ENCODE results near the gene ADNP2.
A peak's percentile ranks its signal among the peaks of the same experiment; 100 is the strongest.

ADNP2 gene, protein sequence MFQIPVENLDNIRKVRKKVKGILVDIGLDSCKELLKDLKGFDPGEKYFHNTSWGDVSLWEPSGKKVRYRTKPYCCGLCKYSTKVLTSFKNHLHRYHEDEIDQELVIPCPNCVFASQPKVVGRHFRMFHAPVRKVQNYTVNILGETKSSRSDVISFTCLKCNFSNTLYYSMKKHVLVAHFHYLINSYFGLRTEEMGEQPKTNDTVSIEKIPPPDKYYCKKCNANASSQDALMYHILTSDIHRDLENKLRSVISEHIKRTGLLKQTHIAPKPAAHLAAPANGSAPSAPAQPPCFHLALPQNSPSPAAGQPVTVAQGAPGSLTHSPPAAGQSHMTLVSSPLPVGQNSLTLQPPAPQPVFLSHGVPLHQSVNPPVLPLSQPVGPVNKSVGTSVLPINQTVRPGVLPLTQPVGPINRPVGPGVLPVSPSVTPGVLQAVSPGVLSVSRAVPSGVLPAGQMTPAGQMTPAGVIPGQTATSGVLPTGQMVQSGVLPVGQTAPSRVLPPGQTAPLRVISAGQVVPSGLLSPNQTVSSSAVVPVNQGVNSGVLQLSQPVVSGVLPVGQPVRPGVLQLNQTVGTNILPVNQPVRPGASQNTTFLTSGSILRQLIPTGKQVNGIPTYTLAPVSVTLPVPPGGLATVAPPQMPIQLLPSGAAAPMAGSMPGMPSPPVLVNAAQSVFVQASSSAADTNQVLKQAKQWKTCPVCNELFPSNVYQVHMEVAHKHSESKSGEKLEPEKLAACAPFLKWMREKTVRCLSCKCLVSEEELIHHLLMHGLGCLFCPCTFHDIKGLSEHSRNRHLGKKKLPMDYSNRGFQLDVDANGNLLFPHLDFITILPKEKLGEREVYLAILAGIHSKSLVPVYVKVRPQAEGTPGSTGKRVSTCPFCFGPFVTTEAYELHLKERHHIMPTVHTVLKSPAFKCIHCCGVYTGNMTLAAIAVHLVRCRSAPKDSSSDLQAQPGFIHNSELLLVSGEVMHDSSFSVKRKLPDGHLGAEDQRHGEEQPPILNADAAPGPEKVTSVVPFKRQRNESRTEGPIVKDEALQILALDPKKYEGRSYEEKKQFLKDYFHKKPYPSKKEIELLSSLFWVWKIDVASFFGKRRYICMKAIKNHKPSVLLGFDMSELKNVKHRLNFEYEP

DNA sequence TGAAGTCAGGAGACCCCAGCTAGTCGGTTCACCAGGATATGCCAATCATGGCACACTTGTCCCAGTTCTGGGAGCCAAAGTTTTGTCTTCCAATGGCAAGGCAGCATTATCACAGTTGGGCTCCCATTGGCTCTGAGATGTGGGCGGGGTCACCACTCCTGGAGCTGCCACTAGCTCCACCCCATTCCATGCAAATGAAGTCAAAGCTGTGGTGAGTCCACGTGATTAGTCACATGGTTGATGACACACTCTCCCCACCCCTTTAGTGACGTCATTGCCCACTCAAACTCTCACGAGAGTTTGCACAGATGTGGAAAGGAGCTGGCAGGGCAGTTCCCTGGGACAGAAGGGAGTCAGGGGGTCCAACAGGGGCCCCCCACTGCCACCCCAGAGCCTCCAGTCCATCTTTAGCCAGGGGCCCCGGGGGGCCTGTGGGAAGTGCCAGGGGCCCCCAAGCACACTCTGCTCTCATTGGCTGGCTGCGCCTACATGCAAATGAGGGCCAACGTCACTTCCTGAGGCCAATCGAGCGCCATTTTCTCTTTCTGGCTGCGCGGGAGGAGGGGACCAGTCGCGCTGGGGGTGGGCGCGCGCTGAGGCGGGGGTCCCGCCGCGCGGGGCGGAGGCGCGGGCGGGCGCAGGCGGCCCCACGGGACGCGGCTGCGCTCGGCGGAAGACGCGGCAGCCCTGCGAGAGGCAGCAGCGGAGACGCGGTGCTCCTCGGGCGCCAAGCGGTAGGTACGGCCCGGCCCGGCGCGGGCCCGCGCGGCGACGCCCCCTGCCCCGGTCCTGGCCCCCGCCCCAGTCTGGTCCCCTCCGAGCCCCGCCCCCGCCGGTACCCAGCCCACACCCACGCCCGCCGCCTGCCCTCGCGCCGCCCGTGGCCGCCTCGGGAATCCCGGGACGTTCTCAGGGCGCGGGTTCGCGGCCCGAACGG is at the start of gene ADNP2:
ADNP2 (plus strand) TSS at position 524 of the 937 bp plus-strand sequence. CDS start 8,281 bp downstream, outside the sequence.
- peak; percentile 92 for DNase-seq

DNA sequence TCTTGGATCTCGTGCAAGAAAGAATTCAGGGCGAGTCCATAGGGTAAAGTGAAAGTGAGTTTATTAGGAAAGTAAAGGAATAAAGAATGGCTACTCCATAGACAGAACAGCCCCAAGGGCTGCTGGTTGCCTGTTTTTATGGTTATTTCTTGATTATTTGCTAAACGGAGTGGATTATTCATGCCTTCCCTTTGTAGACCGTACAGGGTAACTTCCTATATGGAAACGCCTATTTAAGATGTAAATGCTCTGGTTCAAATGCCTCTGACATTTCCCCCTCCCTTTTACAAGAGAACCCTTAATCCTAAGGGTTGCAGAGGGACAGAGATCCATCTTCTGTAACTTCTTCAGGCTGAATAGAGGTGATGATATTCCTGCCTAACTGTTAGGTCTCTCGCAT is 49.1 kb upstream of the ADNP2 start:
- DNase-seq = no peak

DNA sequence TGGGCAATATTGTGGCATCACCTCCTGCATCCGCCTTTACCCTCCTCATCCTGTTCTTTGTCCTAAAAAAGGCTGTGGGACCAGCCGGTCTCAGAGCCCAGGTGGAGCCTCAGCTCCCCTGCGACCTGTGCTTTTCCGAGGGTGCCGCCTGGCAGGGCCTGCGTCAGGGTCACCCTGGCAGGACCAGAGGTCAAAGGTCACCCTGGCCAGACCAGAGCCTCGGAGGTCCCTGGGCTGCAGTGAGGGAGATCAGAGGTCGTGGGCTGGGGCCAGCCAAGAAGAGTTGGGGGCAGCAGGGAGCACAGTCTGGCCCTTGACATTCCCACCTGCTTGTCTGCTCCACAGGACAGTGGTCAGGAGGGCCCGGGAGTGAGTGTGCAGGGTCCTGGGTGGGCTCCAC is 43.4 kb upstream of the ADNP2 start:
- DNase-seq = no peak

DNA sequence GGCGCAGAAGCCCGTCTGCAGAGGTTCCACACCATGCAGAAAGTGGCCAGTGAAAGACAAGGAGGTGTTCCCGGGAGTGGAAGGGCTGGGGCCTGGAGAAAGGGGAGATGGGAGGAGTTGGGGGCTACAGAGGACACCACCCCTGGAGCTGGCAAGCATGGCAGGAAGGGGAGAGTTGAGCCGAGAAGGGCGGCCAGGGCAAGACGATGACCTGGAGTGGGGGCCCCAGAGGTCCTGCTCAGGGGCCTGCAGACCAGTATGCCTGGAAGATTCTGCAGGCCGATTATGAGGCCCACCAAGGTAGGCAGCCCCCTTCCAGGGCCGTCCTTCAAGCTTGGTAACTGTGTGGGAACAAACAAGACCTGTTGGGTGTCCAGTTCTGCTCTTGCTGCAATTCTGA is 41.7 kb upstream of the ADNP2 start:
- DNase-seq = no peak

DNA sequence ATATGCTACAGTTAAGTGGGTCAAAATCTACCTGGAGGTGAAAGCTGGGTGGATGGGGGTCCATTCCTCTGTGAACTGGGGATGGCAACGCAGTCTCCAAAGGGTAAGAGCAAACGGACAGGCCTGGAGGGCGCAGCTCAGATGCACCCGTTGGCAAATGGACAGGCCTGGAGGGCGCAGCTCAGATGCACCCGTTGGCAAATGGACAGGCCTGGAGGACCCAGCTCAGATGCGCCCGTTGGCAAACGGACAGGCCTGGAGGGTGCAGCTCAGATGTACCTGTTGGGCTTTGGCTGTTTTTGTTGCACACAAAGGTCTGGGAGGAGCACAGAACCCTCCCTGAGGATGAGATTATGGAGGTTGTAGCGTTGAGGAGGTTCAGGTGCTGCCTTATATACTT is 41.2 kb upstream of the ADNP2 start:
- DNase-seq = no peak

DNA sequence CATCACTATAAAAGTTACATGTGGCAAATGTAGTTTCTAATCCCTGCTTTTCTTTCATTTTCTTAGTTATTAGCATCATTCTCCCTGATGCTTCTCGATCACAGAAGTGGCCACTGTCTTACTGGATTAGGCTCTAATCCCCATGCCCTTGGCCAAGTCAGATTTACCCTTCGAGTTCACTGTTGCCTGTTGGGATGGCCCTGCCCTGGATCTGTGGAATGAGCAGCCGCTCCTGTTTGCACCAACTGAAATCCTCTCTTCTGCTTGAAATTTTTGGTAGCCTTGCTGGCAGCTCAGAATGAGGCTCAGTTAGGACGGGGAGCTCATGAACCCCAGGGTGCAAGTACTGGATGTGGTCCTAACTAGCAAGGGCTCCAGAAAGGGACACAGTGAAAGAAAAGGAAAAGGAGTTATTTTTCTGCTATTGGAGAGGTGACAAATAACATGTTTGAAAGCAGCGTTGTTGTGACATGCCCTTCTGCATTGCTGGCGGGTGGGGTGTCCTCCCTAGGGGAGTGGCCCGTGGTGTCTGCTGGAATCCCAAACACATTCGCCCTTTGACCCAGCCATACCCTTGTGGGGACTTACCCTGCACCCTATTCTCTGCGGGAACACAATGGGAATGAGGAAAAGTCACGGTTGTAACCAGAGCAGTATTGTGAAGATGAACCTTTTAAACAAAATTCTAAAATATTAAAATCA is 40.3 kb upstream of the ADNP2 start:
- no peak for DNase-seq

DNA sequence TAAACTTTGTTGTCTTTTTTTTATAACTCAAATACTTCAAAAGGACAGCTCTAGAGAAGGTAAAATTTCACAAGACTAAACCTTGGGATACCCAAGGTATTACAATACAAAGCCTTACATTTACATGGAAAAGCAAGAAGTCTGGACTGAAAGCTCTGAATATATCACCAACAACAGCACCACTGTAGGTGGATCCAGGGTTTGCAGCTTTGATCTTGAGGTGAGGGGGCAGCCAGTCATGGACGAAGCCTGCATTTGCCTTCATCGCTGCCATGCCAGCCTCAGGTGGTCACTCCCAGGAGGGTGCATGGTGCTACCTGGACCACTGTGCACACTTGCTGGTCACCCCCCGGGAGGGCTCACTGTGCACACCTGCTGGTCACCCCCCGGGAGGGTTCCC is 38.2 kb upstream of the ADNP2 start:
- no peak for DNase-seq

DNA sequence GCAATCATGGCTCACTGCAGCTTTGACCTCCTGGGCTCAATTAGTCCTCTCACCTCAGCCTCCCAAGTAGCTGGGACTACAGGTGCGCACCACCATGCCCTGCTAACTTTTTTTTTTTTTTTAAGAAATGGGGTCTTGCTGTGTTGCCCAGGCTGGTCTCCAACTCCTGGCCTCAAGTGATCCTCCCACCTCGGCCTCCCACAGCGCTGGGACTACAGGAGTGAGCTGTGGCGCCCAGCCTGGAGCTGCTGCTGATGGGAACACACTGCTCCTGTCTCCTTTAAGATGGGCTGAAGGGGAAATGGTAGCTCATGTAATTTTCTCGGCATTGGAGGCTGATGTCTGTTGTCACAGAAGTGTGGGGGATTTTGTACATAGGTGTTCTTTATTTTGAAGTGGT is 34.9 kb upstream of the ADNP2 start:
- no peak for DNase-seq

DNA sequence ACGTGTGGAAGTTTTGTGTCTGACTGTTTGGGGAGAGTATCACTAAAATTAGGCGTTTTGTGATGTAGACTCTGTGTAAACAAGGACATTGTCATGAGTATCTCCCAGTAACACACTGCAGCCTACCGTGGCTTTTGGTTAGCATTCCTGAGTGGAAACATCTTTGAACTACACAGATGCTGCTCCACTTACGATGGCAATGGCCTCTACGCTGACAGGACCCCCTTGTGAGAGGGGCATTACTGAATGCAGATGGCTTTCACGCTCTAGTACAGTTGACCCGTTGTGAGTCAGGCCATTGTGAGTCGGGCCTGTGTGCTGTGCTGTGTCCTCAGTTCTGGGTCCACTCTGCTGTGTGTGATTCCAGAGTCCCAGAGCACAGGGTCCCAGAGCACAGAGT is 34.4 kb upstream of the ADNP2 start:
- DNase-seq = no peak

DNA sequence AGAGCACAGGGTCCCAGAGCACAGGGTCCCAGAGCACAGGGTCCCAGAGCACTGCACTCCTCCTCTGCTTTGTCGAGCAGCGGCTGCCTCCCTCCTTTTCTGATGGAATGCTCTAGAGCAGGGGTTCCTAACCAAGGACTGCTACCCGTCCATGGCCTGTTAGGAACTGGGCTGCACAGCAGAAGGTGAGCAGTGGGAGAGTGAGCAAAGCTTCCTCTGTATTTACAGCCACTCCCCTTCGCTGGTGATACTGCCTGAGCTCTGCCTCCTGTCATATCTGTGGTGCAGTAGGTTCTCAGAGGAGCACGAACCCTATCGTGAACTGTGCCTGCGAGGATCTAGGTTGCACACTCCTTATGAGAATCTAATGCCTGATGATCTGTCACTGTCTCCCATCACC is 33.1 kb upstream of the ADNP2 start:
- DNase-seq = no peak

DNA sequence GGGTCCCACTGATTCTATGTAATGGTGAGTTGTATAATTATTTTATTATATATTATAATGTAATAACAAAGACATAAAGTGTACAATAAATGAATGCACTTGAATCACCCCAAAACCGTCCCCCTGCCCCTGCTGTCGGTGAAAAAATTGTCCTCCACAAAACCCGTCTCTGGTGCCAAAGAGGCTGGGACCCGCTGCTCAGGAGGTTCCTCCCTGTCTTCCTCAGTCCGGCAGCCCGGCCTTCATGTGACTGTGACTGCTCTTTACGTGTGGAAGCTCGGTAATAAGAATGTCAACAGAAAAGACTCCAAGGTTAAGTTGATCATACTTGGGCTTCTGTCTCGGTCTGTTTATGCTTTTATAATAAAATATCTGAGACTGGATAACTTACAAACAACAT is 32.7 kb upstream of the ADNP2 start:
- no peak for DNase-seq

DNA sequence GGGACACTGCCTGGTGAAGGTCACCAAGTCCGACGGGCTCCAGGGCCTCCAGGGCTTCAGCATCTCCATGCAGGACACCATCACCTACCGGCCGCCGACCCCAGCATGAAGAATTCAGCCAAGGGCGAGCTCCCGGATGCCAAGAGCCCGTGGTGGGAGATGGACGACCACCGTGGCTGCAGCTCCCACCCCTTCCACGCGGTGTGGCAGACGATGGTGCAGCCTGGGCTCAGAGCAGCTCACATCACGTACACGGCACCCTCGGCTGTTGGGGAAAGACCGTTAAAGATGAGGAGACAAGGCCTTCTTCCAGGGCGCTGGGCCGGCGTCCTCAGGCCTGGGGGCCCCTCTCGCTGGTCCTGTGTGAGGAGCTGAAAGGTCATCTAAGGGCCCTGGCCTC is 31.2 kb upstream of the ADNP2 start:
- DNase-seq = no peak

DNA sequence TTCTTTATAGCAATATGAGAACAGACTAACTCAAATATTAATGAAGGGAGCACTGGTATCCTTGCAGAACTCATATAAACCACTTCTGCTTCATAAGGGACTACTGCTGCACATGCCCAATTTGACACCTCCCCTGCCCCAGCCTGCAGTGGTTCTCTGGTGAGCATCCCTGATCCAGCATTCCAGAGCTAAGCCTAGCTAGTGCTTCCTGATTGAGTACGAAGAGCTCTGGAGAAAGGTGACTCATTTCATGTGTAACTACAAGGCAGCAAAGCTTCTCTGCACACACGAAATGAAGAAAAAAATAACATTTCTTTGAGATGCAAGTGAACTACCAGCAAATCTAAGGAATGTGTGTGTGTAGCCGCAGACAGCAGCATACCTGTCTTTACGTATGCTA is 22.8 kb upstream of the ADNP2 start:
- DNase-seq = no peak

DNA sequence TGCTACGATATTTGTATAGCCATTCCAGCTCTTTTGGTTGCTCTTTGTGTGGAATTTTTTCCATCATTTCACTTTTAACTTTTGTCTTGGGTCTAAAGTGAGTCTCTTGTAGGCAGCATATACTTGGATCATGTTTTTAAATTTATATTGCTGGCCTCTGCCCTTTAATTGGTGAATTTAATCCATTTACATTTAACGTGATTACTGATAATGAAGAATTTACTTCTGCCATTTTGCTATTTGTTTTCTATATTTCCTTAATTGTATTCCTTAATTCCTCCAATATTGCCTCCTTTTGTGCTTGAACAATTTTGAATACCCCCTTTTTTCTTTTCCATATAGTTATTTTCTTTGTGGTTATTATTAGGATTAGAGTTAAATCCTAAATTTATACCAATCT is 21.0 kb upstream of the ADNP2 start:
- DNase-seq = no peak

DNA sequence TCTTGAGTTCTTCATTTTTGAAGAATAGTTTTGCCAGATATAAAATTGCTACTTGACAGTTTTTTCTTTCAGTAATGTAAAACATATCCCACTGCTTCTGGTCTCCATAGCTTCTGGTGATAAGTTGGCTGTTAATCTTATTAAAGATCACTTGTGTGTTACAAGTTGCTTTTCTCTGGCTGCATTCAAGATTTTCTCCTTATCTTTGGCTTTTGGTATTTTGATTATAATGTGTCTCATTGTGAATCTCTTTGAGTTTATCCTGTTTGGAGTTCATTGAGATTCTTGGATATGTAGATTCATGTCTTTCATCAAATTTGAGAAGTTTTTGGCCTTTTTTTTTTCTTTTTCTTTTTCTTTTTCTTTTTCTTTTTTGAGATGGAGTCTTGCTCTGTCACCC is 20.2 kb upstream of the ADNP2 start:
- DNase-seq = no peak

DNA sequence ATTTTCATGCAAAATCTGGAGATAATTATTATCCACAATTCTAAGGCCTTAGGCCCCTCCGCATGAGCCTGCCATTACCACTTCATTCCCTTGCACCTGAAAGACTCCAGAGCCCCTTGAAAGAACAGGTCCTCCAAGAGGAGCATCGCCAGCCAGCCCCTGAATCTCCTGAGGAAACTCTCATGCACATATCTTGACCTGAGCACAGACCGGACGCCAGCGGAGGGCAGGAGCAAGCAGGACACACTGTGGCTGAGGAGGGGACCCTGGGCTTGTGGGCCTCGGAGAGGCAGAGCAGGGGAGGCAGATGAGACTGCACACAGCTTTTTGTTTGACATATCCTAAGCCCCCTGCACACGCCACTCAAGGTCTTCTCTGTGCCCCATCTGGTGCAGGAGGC is 13.6 kb upstream of the ADNP2 start:
- DNase-seq = no peak

DNA sequence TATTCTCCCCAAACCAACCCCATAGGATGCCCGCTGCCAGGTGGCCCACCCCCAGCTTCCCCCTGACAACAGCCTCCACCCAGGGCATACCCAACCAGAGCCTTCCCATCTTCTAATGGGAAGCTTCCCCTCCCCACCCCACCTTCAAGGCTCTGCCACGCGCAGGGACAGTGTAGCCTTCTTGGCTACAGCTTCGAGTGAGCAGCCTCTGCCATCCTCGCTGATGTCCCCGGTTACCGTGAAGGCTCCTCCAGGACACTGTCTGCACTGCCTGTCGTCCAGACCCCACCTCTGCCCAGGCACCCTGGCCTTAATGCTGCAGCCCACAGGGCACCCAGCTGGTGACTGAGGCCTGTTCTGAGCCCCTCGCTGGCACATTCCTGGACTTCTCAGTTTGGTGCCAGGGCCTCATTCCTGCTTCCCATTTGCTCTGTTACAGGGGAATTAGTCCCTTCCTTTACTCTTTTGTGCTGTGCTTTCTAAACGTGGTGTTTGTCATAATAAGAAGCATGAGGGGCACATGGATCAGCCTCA is 13.0 kb upstream of the ADNP2 start:
- DNase-seq = no peak

DNA sequence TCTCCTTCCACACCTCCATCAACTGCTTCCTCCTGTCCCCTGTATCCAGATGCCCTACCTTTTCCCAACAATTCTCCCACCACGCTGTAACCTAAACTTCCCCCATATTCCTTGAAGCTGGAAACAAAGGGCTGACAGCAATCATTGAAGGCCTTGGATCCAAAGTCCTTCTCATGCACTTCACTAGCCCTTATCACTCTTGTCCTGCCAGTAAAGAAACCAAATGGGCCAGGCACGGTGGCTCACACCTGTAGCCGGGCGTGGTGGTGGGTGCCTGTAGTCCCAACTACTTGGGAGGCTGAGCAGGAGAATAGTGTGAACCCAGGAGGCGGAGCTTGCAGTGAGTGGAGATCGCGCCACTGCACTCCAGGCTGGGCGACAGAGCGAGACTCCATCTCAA is 11.9 kb upstream of the ADNP2 start:
- DNase-seq = no peak

DNA sequence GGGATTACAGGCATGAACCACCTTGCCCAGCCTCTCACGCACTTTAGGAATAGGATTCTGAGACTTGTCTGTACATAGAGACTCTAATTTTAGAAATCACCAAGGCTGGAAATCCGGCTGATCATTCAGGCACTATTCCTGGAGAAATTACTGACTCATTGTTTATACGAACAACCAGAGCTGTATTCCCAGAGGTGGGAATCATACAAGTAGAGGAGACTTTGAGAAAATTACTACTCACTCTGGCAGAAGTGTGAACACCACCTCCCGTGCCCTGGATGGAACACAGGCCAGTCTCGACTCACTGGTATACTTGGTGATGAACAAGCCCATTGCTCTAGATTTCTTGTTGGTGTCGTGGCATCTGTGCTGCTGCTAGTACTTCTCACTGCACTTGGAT is 5.8 kb upstream of the ADNP2 start:
- DNase-seq = no peak

DNA sequence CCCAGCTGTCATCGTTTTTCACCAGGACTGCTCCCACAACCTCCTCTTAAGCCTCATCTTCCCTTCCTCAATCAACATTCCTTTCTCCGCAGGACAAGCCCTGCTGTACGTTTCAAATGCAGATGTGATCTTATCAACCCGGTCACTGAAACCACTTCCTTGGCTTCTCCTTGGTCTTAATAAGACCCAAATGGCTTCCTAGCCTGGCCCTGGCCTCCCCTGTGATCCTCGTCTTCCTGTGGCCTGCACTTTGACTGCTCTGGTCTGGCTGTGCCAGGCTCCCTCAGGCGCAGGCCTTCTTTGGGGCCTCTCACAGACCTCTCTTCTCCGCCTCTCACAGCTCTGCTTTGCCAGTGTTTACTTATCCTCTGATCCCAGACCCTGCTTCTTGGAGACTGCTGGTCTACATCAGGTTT is 4.7 kb upstream of the ADNP2 start:
- no peak for DNase-seq

DNA sequence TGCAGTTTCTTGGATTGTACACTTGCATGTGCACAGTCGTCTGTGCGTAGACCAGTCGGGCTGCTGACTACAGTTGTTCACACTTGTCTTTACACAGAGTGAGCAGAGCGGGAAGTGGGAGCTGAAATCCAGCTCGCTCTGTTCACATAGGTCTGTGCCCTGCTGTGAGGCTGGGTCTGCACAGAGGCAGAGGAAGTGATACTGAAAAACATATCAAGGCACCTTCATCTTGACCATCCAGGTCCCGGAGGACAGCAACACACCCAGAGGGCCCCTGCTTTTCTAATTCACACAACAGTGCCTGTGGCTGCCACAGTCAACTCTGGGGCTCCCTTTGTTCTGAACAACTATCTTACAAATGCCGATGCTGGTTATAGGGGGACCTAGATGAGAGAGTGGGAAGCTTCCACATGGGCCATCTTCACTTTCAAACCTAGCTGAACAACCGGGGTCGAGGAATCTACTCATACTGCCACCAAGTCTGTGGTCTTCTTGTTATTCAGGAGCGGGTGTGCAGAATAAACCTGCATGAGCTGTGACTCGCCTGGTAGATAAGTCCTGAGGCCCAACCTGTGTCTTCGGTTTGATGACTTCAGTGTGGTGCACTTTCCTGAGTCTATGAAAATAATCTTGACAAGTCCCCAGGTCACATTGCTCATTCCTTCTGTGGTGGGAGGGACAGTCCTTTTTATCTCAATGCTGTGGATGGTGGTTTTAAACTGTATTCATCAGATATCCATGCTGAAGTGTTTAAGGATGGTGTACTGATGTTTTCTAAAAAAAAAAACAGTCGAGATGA is 3.5 kb upstream of the ADNP2 start:
- no peak for DNase-seq

Measured in T1000 (cell line).